GM03348 (cell line): ENCODE results near the gene C19orf53.

Experiments
- DNase-seq: peaks from one replicate; pipeline ENCODE4 v3.0.0; 2012; ENCODE audit warnings: low spot score

The C19orf53 gene

GRCh38 chr19:13826652-13827235, 52.5 kb downstream of the C19orf53 start:
- DNase-seq, result no peak

- DNase-seq, result no peak
These were observed 53.4 kb downstream of the C19orf53 start for GRCh38 chr19:13827656-13828055.
